Skeletal muscle satellite cell (primary cell): ENCODE data around the gene SLC26A8.

Experiments used
- H3K27me3 ChIP-seq: 2 replicates; pipeline ENCODE4 v1.7.0; 2013; ENCODE audit warnings: low read length; ENCODE audit not compliant: control insufficient read depth, insufficient read depth
- H3K36me3 ChIP-seq: 2 replicates; pipeline ENCODE4 v1.7.0; 2013; ENCODE audit warnings: mild to moderate bottlenecking, control low read depth, low read length; ENCODE audit not compliant: insufficient read depth
- H3K4me1 ChIP-seq: 2 replicates; pipeline ENCODE4 v1.7.0; 2013; ENCODE audit warnings: low read length; ENCODE audit not compliant: control insufficient read depth, insufficient read depth
- H3K4me2 ChIP-seq: 2 replicates; pipeline ENCODE4 v1.7.0; 2013; ENCODE audit warnings: mild to moderate bottlenecking, low read length
- H3K4me3 ChIP-seq: 2 replicates; pipeline ENCODE4 v1.7.0; 2013; ENCODE audit warnings: low read length
- H3K9ac ChIP-seq: 2 replicates; pipeline ENCODE4 v1.7.0; 2013; ENCODE audit warnings: mild to moderate bottlenecking, low read depth, low read length, moderate library complexity
- H3K9me3 ChIP-seq: replicated peaks from 2 replicates; pipeline ENCODE4 v1.7.0; 2013; ENCODE audit warnings: mild to moderate bottlenecking, control low read depth, low read length

SLC26A8 gene

DNA sequence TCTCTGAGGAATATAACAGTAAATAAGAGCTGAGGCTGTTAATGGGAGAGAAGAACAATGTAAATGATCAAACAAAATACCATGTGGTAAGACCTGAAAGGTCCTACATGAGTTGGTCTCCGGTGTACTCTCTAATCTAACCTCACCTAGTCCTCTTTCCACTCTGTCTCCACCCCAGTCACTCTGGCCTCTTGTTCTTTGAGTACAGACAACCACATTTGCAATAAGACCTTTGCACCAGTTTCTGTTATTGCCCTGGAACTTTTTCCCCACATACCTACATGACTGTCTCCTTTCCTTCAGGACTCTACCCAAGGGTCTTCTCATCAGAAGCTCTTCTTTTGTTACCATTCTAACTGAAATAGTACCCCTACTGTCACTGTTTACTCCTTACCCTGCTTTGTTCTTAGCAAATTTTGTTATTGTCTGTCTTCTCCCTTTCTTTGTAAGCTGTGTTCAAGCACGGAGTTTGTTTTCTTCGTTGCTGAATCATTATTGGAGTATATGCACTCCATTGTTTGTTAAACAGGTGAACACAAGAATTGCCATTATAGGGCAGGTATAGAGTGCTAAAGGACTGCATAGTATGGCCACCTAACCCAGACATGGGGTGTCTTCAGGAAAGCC is 40.4 kb upstream of the SLC26A8 start:
- Histone ChIP-seq H3K27me3 (no peaks in the 10 kb centered on the region), H3K4me1 (peaks cover 17% of the 10 kb centered on the region), H3K9ac (no peak overlapping the region), H3K9me3 (no peaks in the 10 kb centered on the region), H3K36me3 (peaks cover 20% of the 10 kb centered on the region), H3K4me2 (no peak overlapping the region), H3K4me3 (no peak overlapping the region)

DNA sequence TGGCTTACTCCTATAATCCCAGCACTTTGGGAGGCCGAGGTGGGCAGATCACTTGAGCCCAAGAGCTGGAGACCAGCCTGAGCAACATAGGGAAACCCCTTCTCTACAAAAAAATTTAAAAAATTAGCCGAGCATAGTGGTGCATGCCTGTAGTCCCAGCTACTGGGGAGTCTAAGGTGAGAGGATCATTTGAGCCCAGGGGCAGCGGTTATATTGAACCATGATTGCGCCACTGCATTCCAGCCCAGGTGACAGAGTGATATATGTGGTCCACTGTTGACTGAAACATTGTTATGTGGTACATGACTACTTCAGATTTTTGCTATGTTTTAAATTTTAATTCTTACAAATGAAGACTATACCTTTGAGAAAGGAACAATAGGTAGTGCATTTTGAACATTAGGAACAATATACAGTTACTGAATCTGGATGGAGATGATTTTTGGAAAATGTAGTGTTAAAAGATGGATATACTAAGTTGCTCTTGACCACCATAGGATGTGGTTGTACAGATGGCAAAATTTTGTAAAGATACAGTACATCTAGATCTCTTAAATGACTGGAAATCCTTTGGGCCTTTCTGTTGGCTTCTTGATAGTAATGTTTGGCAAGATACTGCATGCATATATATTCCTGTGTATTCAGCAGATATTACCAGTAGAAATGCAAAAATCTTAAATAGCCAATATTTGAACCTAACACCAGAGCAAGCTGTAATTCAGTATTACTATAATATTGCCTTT is 39.0 kb upstream of the SLC26A8 start:
- Histone ChIP-seq H3K36me3 (peaks cover 28% of the 10 kb centered on the region), H3K4me3 (no peak overlapping the region), H3K9ac (no peak overlapping the region), H3K9me3 (no peaks in the 10 kb centered on the region), H3K4me1 (peaks cover 17% of the 10 kb centered on the region), H3K27me3 (no peaks in the 10 kb centered on the region), H3K4me2 (no peak overlapping the region)

DNA sequence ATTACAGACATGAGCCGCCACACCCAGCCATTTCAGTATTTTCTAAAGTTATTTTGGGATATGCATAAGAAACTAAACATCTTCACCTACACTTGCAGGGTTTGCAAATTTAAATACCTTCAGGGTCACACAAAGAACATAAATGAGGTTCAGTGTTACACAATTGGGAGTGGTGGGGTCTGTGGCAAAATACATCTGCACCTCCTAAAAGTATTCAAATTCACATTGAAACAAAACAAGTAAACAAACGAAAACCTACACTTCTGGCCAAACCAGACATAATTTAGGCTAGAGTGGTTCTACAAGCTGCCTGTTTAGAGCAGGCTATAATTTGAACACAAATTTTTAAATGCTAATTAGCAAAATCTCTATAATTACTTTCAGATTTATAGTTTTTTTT is 37.8 kb upstream of the SLC26A8 start:
- no peak overlapping the region for H3K9ac ChIP-seq
- H3K4me2 ChIP-seq, result no peak overlapping the region
- H3K4me3 ChIP-seq, result no peak overlapping the region
- H3K36me3 ChIP-seq, result peaks cover 28% of the 10 kb centered on the region
- H3K9me3 ChIP-seq, result no peaks in the 10 kb centered on the region
- peaks cover 17% of the 10 kb centered on the region for H3K4me1 ChIP-seq
- H3K27me3 ChIP-seq, result no peaks in the 10 kb centered on the region

DNA sequence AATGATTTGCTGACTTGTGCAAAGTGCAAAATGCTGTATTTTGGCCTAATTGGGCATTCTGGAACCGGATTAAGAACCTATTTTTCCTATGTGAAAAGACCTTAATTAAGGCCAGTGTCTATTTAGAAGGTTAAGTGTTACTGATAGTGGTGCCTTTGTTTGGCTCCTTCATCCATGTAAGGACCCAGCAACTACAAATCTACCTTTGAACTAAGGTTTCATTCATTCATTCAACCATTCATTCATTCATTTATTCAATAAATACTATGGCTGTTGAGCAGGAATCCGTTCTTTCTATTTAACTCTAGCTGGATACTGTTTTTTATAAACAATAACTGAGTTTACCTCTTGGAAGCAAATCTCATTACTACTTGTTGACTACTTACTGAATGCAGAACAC is 36.8 kb upstream of the SLC26A8 start:
- H3K9ac ChIP-seq, result no peak overlapping the region
- no peaks in the 10 kb centered on the region for H3K9me3 ChIP-seq

DNA sequence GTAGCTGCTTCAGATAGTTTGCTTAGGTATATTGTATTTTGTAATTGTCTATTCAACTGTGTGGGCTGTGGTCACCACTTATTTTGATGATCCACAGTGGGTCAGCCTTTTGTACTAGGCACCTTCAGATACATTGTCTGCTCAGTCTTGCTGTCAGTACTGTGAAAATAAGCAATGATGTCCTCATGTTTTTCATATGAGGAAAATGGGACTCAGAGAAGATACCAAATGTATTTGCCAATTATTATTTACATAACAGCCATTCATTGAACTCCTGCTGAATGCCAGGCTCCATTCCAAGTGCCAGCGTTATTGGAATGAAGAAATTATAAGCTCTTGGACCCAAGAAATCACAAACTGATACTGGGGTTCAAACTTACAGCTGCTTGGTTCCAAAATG is 31.7 kb upstream of the SLC26A8 start:
- H3K9ac ChIP-seq, result no peak overlapping the region

More for the DNA sequence above, 36.8 kb upstream of the SLC26A8 start:
- H3K27me3 ChIP-seq, result no peaks in the 10 kb centered on the region
- no peak overlapping the region for H3K4me3 ChIP-seq
- H3K4me1 ChIP-seq, result peaks cover 17% of the 10 kb centered on the region
- H3K36me3 ChIP-seq, result peaks cover 32% of the 10 kb centered on the region
- H3K4me2 ChIP-seq, result no peak overlapping the region

DNA sequence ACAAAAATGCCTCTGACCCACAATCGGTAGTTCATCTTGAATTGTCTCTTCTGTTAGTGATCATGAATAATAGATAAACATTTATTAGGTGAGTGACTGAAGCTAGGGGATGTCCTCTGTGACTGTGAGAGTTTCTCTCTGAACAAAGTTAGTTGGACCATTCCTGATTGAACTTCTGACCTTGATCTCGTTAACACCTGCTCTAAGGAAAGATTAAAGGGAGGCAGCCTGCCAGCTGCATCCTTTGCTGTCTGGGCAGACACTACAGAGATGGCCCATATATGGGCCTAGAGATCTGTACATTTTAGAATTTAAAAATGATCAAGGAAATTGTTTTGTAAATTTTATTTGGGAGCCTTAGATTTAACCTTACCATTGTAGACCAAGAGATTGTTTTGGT is 30.5 kb upstream of the SLC26A8 start:
- Histone ChIP-seq H3K36me3 (peaks cover 26% of the 10 kb centered on the region), H3K9me3 (no peaks in the 10 kb centered on the region), H3K27me3 (no peaks in the 10 kb centered on the region), H3K4me1 (peaks cover 12% of the 10 kb centered on the region), H3K4me3 (no peak overlapping the region), H3K4me2 (no peak overlapping the region), H3K9ac (no peak overlapping the region)

More for the DNA sequence above, 31.7 kb upstream of the SLC26A8 start:
- Histone ChIP-seq H3K27me3 (no peaks in the 10 kb centered on the region), H3K4me1 (peaks cover 12% of the 10 kb centered on the region), H3K9me3 (no peaks in the 10 kb centered on the region), H3K4me2 (no peak overlapping the region), H3K4me3 (no peak overlapping the region), H3K36me3 (peaks cover 36% of the 10 kb centered on the region)

DNA sequence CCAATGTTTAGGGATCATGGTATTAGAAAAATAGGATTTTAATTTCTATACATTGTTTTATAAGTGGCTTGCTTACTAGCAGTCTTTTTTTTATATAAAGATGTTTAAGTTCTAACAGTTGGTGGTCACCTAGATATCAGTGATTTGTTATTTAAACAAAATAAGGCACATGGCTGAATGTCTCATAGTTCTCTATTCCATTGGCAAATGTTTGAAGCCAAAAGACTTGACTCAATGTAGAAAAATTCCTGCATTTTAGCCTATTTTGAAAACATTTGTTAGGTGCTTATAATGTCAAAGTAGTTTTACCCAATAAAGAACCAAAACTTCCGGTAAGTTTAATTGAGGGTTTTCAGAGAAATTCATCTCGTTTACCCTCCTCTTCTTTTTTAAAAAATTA is 30.0 kb upstream of the SLC26A8 start:
- Histone ChIP-seq H3K9me3 (no peaks in the 10 kb centered on the region), H3K27me3 (no peaks in the 10 kb centered on the region), H3K4me2 (no peak overlapping the region), H3K36me3 (peaks cover 22% of the 10 kb centered on the region), H3K4me1 (peaks cover 12% of the 10 kb centered on the region), H3K9ac (no peak overlapping the region), H3K4me3 (no peak overlapping the region)

DNA sequence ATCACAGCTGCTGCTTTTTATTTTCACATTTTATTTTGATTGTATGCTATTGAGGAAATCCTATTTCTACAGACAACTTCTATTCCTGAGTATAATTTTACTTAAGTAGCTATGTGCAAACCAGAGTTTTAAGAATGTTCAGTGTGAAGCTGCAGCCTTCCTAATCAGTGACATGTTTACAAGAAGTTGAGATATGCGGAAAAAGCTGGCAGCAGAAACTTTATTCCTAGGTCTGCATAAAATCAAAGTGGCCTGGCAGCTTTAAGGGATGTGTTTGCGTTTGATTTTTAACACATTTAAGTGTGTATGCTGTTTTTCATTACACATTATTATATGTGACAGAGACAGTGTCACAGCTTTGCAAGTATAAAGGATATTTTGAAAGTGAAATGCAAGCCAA is 29.4 kb upstream of the SLC26A8 start:
- H3K4me2 ChIP-seq, result no peak overlapping the region
- H3K4me1 ChIP-seq, result peaks cover 12% of the 10 kb centered on the region
- H3K9ac ChIP-seq, result no peak overlapping the region
- H3K27me3 ChIP-seq, result no peaks in the 10 kb centered on the region
- peaks cover 18% of the 10 kb centered on the region for H3K36me3 ChIP-seq
- H3K9me3 ChIP-seq, result no peaks in the 10 kb centered on the region
- H3K4me3 ChIP-seq, result no peak overlapping the region

DNA sequence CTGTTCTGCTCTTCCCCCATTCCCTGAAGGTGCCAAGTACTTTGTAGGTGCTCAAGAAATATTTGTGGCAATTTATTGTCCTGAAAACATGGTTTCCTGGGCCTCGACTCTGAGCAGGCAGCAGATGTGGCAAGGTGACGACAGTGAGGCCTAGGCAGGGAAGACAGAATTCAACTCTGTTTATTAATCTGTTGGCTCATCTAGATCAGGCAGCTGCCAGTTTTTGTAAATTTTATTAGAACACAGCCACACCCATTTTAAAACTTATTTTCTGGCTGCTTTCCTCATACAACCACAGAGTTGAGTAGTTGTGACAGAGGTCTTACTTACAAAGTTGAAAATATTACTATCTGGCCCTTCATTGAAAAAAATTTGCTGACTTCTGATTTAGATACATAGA is 27.7 kb upstream of the SLC26A8 start:
- peak overlapping the region; percentile 14 for H3K9ac ChIP-seq

DNA sequence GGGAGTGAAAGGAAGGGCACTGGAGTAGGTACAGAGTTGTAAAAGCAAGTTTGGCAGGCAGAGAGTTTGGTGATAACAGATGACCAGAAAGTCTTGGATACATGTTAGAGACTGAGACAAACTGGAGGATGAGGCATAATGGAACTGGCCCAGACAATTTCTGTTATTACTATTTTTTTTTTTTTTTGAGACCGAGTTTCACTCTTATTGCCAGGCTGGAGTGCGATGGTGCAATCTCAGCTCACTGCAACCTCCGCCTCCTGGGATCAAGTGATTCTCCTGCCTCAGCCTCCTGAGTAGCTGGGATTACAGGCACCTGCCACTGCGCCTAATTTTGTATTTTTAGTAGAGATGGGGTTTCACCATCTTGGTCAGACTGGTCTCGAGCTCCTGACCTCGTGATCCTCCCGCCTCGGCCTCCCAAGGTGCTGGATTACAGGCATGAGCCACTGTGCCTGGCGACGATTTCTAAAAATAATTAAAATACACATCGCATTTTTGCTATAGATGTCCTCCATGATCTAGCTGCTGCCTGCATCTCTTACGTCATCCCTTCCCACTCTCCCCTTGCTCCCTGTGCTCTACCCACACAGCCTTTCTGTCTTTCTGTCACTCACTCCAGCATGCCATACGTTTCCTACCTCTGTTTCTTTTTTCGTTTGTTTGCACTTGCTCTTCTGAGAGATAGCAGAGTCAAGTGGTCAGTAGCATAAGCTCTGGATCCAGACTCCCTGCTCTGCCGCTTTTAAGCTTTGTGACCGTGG is 26.7 kb upstream of the SLC26A8 start:
- Histone ChIP-seq H3K4me2 (no peak overlapping the region), H3K4me1 (peaks cover 12% of the 10 kb centered on the region), H3K27me3 (no peaks in the 10 kb centered on the region), H3K9ac (no peak overlapping the region), H3K4me3 (no peak overlapping the region), H3K36me3 (peaks cover 13% of the 10 kb centered on the region), H3K9me3 (no peaks in the 10 kb centered on the region)

More for the DNA sequence above, 27.7 kb upstream of the SLC26A8 start:
- peaks cover 12% of the 10 kb centered on the region for H3K4me1 ChIP-seq
- no peak overlapping the region for H3K4me3 ChIP-seq
- H3K27me3 ChIP-seq, result no peaks in the 10 kb centered on the region
- no peak overlapping the region for H3K4me2 ChIP-seq
- H3K9me3 ChIP-seq, result no peaks in the 10 kb centered on the region
- H3K36me3 ChIP-seq, result peaks cover 18% of the 10 kb centered on the region

DNA sequence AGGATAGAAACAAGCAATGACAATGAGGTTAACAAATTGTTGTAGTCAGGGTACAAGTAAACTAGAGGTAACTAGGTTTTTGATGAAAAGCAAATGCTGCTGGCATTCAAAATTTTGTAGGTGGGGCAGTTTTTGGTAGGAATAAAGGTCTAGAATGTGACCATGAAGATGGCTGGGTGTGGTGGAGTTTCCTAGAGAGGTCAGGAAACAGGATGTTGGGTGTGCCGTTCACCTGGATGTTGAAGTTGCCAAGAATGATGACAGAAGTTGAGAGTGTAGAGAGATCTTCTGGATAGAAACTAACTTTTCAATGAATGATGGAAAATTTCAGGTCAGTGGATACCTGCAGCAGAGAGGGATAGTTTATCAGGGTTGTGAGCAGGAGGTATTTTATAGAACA is 25.9 kb upstream of the SLC26A8 start:
- H3K4me2 ChIP-seq, result no peak overlapping the region
- H3K9me3 ChIP-seq, result no peaks in the 10 kb centered on the region
- H3K4me1 ChIP-seq, result peaks cover 12% of the 10 kb centered on the region
- H3K9ac ChIP-seq, result no peak overlapping the region
- H3K4me3 ChIP-seq, result no peak overlapping the region
- H3K36me3 ChIP-seq, result peaks cover 9% of the 10 kb centered on the region
- H3K27me3 ChIP-seq, result no peaks in the 10 kb centered on the region
